ENCODE results near the gene LRRC43. TPM values are rescaled to one million over a fixed set of nuclear protein-coding genes. Genes with fewer than 3 reads are reported as not detected.

Gene LRRC43
- total RNA-seq, 1 donor from 2014 or later = 1.7 TPM

GRCh38 chr12:122189626-122190475 lies 6.9 kb downstream of the LRRC43 start:
- Mint-ChIP-seq H3K9me3 (peaks cover 3% of the 10 kb centered on the region), H3K4me1 (peaks cover 4% of the 10 kb centered on the region), H3K27ac (ENCODE audit: unreplicated experiment) (peak overlapping the region; percentile 67), H3K4me3 (no peak overlapping the region), H3K27me3 (ENCODE audit: low read depth) (no peaks in the 10 kb centered on the region), H3K36me3 (ENCODE audit: low read depth) (no peaks in the 10 kb centered on the region)
- no peak for DNase-seq (ENCODE audit: low read depth, low spot score)
- TF ChIP-seq, protein P1, sequence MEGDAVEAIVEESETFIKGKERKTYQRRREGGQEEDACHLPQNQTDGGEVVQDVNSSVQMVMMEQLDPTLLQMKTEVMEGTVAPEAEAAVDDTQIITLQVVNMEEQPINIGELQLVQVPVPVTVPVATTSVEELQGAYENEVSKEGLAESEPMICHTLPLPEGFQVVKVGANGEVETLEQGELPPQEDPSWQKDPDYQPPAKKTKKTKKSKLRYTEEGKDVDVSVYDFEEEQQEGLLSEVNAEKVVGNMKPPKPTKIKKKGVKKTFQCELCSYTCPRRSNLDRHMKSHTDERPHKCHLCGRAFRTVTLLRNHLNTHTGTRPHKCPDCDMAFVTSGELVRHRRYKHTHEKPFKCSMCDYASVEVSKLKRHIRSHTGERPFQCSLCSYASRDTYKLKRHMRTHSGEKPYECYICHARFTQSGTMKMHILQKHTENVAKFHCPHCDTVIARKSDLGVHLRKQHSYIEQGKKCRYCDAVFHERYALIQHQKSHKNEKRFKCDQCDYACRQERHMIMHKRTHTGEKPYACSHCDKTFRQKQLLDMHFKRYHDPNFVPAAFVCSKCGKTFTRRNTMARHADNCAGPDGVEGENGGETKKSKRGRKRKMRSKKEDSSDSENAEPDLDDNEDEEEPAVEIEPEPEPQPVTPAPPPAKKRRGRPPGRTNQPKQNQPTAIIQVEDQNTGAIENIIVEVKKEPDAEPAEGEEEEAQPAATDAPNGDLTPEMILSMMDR (conservative IDR thresholded peaks at IDR 0.05) = no peak

DNA sequence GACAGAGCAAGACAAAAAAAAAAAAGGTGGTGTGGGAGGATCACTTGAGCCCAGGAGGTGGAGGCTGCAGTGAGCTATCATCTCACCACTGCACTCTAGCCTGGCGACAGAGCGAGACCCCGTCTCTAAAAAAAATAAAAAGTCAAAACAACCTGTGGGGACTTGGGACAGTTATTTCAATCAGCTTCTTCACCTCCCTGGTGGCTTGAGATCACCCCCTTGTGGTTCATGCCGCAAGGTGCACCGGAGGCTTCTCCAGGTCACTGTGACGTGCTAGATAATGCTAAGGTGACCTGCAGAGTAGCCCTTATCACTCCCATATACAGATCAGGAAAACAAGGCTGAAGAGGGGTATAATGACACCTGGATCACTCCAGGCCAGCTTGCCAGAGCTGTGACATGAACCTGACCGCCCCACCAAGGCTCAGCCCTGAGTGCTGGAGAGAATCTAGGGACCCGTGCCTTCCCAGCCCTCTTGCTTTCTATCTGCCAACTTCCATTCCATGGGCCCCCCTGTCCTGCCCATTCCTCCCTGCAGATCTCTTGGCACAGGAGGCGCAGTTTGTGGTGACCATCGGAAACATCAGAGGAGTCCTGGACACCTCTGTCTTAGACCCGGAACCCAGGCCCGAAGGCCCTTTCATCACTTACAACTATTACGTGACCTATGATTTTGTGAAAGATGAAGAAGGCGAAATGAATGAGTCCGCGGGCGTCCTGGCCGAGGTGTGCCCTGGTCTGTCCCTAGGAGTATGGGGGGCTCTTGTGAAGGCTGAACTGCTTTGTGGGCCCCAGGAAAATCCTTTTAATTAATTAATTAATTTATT lies 8.1 kb downstream of the LRRC43 start:
- no peaks in the 10 kb centered on the region for H3K36me3 Mint-ChIP-seq (ENCODE audit: low read depth)
- DNase-seq (ENCODE audit: low read depth, low spot score) = peak; percentile 64
- peaks cover 3% of the 10 kb centered on the region for H3K27me3 Mint-ChIP-seq (ENCODE audit: low read depth)
- TF ChIP-seq, protein P1 (conservative IDR thresholded peaks at IDR 0.05) = peak; percentile 82
- peaks cover 4% of the 10 kb centered on the region for H3K4me1 Mint-ChIP-seq
- H3K27ac Mint-ChIP-seq (ENCODE audit: unreplicated experiment) = no peak overlapping the region
- H3K9me3 Mint-ChIP-seq = peaks cover 8% of the 10 kb centered on the region
- no peak overlapping the region for H3K4me3 Mint-ChIP-seq

DNA sequence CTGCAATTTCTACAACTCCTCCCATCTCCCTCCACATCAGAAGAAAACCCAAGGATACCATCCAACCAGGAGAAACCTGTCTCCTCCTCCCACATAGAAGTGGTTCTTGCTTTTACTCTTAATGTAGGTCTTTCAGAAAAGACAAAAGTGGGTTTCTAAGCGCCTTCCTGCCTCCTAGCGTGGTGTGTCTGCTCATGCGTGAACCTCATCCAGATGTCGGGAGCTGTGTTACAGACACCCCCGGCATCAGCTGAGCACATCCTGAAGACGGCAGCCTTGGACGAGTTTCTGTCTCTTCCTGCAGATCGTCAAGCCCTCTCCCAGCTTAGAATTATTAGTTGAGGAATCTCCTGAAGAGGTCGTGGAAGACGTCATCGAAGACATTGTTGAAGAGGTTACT lies 9.5 kb downstream of the LRRC43 start:
- Mint-ChIP-seq H3K9me3 (peaks cover 8% of the 10 kb centered on the region), H3K4me1 (peaks cover 4% of the 10 kb centered on the region), H3K27me3 (ENCODE audit: low read depth) (peaks cover 6% of the 10 kb centered on the region), H3K4me3 (no peak overlapping the region), H3K36me3 (ENCODE audit: low read depth) (no peaks in the 10 kb centered on the region), H3K27ac (ENCODE audit: unreplicated experiment) (no peak overlapping the region)
- TF ChIP-seq, protein P1 (conservative IDR thresholded peaks at IDR 0.05) = no peak
- no peak for DNase-seq (ENCODE audit: low read depth, low spot score)

- no peak for DNase-seq (ENCODE audit: low read depth, low spot score)
- no peaks in the 10 kb centered on the region for H3K36me3 Mint-ChIP-seq (ENCODE audit: low read depth)
- no peak overlapping the region for H3K27ac Mint-ChIP-seq (ENCODE audit: unreplicated experiment)
- H3K4me3 Mint-ChIP-seq = no peak overlapping the region
- peaks cover 8% of the 10 kb centered on the region for H3K4me1 Mint-ChIP-seq
- TF ChIP-seq, protein P1 (conservative IDR thresholded peaks at IDR 0.05) = no peak
- peaks cover 8% of the 10 kb centered on the region for H3K9me3 Mint-ChIP-seq
- H3K27me3 Mint-ChIP-seq (ENCODE audit: low read depth) = peaks cover 16% of the 10 kb centered on the region
Measured at GRCh38 chr12:122194804-122195203, 11.9 kb downstream of the LRRC43 start.

- Mint-ChIP-seq H3K4me3 (no peak overlapping the region), H3K9me3 (peaks cover 8% of the 10 kb centered on the region), H3K27ac (ENCODE audit: unreplicated experiment) (no peak overlapping the region), H3K36me3 (ENCODE audit: low read depth) (no peaks in the 10 kb centered on the region), H3K27me3 (ENCODE audit: low read depth) (peaks cover 20% of the 10 kb centered on the region), H3K4me1 (peaks cover 8% of the 10 kb centered on the region)
- no peak for DNase-seq (ENCODE audit: low read depth, low spot score)
- TF ChIP-seq, protein P1 (conservative IDR thresholded peaks at IDR 0.05) = no peak
Measured at GRCh38 chr12:122195405-122195804, 12.5 kb downstream of the LRRC43 start.

Data from neural crest cell (in vitro differentiated cells).